OCI-LY1 (cell line): ENCODE data around the gene LRRC56.

Source experiments
- CTCF ChIP-seq: fragments of 200-600 bp; sonication (generic), shearing (Covaris generic); IDR thresholded peaks from 2 replicates; pipeline ENCODE4 v1.5.1; 2017; ENCODE audit warnings: mild to moderate bottlenecking, antibody characterized with exemption, low read length, moderate library complexity, mixed read lengths
- EZH2 ChIP-seq: fragments of 200-600 bp; sonication (generic), shearing (Covaris generic); IDR thresholded peaks from 2 replicates; pipeline ENCODE4 v1.8.0; 2017; ENCODE audit warnings: borderline replicate concordance, mixed run types, mild to moderate bottlenecking, antibody characterized with exemption, low read length, moderate library complexity, mixed read lengths

DNA sequence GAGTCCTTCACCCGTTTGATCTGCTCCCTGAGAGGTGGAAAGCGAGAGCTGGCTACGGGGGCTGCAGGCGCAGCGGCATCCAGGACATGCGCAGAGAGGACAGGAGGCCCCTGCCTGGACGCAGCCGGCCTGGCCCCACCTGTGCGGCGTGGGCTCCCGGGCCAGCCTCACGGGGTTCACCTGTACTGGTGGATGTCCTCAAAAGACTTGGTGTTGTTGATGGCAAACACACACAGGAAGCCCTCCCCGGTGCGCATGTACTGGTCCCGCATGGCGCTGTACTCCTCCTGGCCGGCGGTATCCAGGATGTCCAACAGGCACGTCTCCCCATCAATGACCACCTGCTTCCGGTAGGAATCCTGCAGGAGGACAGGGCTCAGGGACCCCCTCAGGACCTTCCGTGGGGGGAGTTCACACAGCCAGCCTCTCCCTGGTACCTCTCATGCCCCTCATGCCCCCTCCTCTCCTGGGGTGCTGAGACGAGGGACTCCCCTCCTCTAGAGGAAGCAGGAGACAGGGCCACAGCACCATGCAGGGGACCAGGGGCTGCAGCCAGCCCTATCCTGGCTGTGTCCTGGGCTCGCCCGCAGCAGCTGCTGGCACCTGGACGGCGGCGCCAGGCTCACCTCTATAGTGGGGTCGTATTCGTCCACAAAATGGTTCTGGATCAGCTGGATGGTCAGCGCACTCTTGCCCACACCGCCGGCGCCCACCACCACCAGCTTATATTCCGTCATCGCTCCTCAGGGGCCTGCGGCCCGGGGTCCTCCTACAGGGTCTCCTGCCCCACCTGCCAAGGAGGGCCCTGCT lies 3.5 kb upstream of the LRRC56 start:
- TF ChIP-seq CTCF: no peak
- TF ChIP-seq EZH2: no peak
